A673 (cell line): ENCODE measurements around the gene CCDC74B. TPM values are rescaled to one million over a fixed set of nuclear protein-coding genes. Genes with fewer than 3 reads are reported as not detected.
"Not testable (repeated sequence)": the region's sequence is repeated elsewhere in the genome, so short reads cannot be mapped to it uniquely, and the experiment has no call there.

Source experiments
- Bru-seq: library from RNA; stranded (reverse); fragments of 400-500 nt; gene quantifications from one replicate; lab custom pipeline; 2021; lab: Mats Ljungman, UMichigan
- BruChase-seq, 2 experiments: library from RNA; stranded (reverse); fragments of 400-500 nt; gene quantifications; one replicate each; lab custom pipeline; 2021; lab: Mats Ljungman, UMichigan
- BruUV-seq: library from RNA; stranded (reverse); fragments of 400-500 nt; replicated peaks from 2 replicates; lab custom pipeline; 2021; lab: Mats Ljungman, UMichigan
- CTCF ChIA-PET: fragments of 300-600 bp; sonication (Branson Sonifier 250); formaldehyde crosslinking; loops from one replicate; lab custom pipeline; 2022; ENCODE audit warnings: antibody characterized with exemption; lab: Charles Lee
- POLR2A ChIA-PET: fragments of 300-600 bp; sonication (Branson Sonifier 250); formaldehyde crosslinking; loops from one replicate; lab custom pipeline; 2022; ENCODE audit warnings: antibody characterized with exemption; ENCODE audit not compliant: low non-redundant PET; lab: Charles Lee
- DNase-seq: peaks from one replicate; pipeline ENCODE4 v3.0.0-alpha.2; 2015; ENCODE audit warnings: low spot score
- H3K27ac ChIP-seq: fragments of 200-600 bp; sonication (generic); 2 replicates; pipeline ENCODE4 v1.5.1; 2016; ENCODE audit warnings: mixed run types, low read depth, mild to moderate bottlenecking, mixed read lengths, antibody characterized with exemption, low read length; ENCODE audit not compliant: poor library complexity, severe bottlenecking
- H3K27me3 ChIP-seq: fragments of 200-600 bp; sonication (generic); replicated peaks from 2 replicates; pipeline ENCODE4 v1.6.1; 2017; ENCODE audit warnings: mixed run types, low read depth, mild to moderate bottlenecking, mixed read lengths, antibody characterized with exemption, low read length; ENCODE audit not compliant: insufficient read depth, poor library complexity
- H3K36me3 ChIP-seq: fragments of 200-600 bp; sonication (generic); 2 replicates; pipeline ENCODE4 v1.6.1; 2016; ENCODE audit warnings: mixed run types, mild to moderate bottlenecking, mixed read lengths, antibody characterized with exemption, low read length; ENCODE audit not compliant: insufficient read depth, poor library complexity, severe bottlenecking
- H3K4me1 ChIP-seq: fragments of 200-600 bp; sonication (generic); 2 replicates; pipeline ENCODE4 v1.6.1; 2017; ENCODE audit warnings: mixed run types, mild to moderate bottlenecking, mixed read lengths, antibody characterized with exemption, low read length; ENCODE audit not compliant: insufficient read depth, poor library complexity, severe bottlenecking
- H3K4me3 ChIP-seq: fragments of 200-600 bp; sonication (generic); 2 replicates; pipeline ENCODE4 v1.5.1; 2016; ENCODE audit warnings: low read depth, mixed run types, mild to moderate bottlenecking, mixed read lengths, low read length; ENCODE audit not compliant: poor library complexity, severe bottlenecking
- H3K9me3 ChIP-seq: fragments of 200-600 bp; sonication (generic); 2 replicates; pipeline ENCODE4 v1.6.1; 2016; ENCODE audit warnings: mixed run types, low read depth, mild to moderate bottlenecking, mixed read lengths, antibody characterized with exemption, low read length; ENCODE audit not compliant: poor library complexity, severe bottlenecking
- CTCF ChIP-seq: fragments of 300-800, 200-600 bp; sonication (generic); conservative IDR thresholded peaks from 2 replicates; pipeline ENCODE4 v1.5.1; 2017; ENCODE audit warnings: low read depth, mild to moderate bottlenecking, antibody characterized with exemption, low read length, moderate library complexity, mixed read lengths
- EZH2 ChIP-seq: fragments of 200-600 bp; sonication (generic); IDR thresholded peaks from 2 replicates; pipeline ENCODE4 v1.6.1; 2017; ENCODE audit warnings: borderline replicate concordance, low read depth, mild to moderate bottlenecking, mixed read lengths, antibody characterized with exemption, low read length; ENCODE audit not compliant: poor library complexity, severe bottlenecking
- intact Hi-C: fragments of 100-400 bp; cut with micrococcal nuclease; formaldehyde crosslinking; loops from one replicate; pipeline ENCODE4 v1.10.0; 2022; ENCODE audit not compliant: unreplicated experiment
- long read RNA-seq: library from polyadenylated mRNA; stranded (forward); transcript quantifications from one replicate; pipeline ENCODE4 v2.0.0, GENCODE V29; 2022
- total RNA-seq: library from RNA; stranded (reverse); gene quantifications from 2 replicates; pipeline ENCODE4 v1.2.3, GENCODE V29; 2021

Gene CCDC74B
- 3.8 and 6.3 TPM in 2 replicates for total RNA-seq
- Bru-seq, nascent RNA: percentile 19 among the genes with signal in this experiment
- BruChase-seq, experiment 1, labeled RNA remaining after a 2-hour chase: percentile 26 among the genes with signal in this experiment
- percentile 33 among the genes with signal in this experiment for BruChase-seq, experiment 2, labeled RNA remaining after a 6-hour chase
- long read RNA-seq, transcript CCDC74B-201 (8 exons, 1,549 nt): major isoform, 5 of 12 reads
- long read RNA-seq, partial matches to known transcripts: 0 of 12 reads
- long read RNA-seq, other reads (novel, unspliced or antisense): 5 of 12 reads

GRCh38 chr2:130145006-130145414 lies at the start of gene CCDC74B:
Gene CCDC74B, minus strand, starts transcription at chr2:130145112. Its CDS starts 116 bp downstream, at chr2:130144996.
- H3K27ac ChIP-seq, H3K27me3 ChIP-seq, POLR2A ChIA-PET, H3K36me3 ChIP-seq, BruUV-seq, H3K4me1 ChIP-seq, H3K9me3 ChIP-seq, CTCF ChIA-PET, intact Hi-C loops: not testable (repeated sequence)
- DNase-seq: peak; percentile 68
- H3K4me3 ChIP-seq: peak within 1 kb of the TSS; percentile 38

GRCh38 chr2:130193824-130194223 lies 48.9 kb upstream of the CCDC74B start:
- H3K4me1 ChIP-seq, H3K27ac ChIP-seq, BruUV-seq, POLR2A ChIA-PET, DNase-seq, H3K9me3 ChIP-seq, H3K4me3 ChIP-seq, intact Hi-C loops, CTCF ChIA-PET, H3K27me3 ChIP-seq, H3K36me3 ChIP-seq: not testable (repeated sequence)

GRCh38 chr2:130192451-130192850 lies 47.5 kb upstream of the CCDC74B start:
- H3K27me3 ChIP-seq, H3K4me3 ChIP-seq, DNase-seq, H3K36me3 ChIP-seq, intact Hi-C loops, BruUV-seq, CTCF ChIA-PET, POLR2A ChIA-PET, H3K27ac ChIP-seq, H3K9me3 ChIP-seq, H3K4me1 ChIP-seq: not testable (repeated sequence)

GRCh38 chr2:130191319-130191718 lies 46.4 kb upstream of the CCDC74B start:
- DNase-seq, H3K27ac ChIP-seq, H3K4me1 ChIP-seq, CTCF ChIA-PET, H3K36me3 ChIP-seq, H3K27me3 ChIP-seq, H3K9me3 ChIP-seq, BruUV-seq, POLR2A ChIA-PET, intact Hi-C loops, H3K4me3 ChIP-seq: not testable (repeated sequence)

- intact Hi-C loops: no loop called here
- ChIA-PET CTCF (no interaction called here), POLR2A (no interaction called here)
- Histone ChIP-seq H3K27me3 (no peaks in the 10 kb centered on the region), H3K9me3 (no peaks in the 10 kb centered on the region), H3K4me1 (no peaks in the 10 kb centered on the region), H3K36me3 (no peaks in the 10 kb centered on the region), H3K27ac (no peak overlapping the region), H3K4me3 (no peak overlapping the region)
- DNase-seq: no peak
- no TSS peak for BruUV-seq
- TF ChIP-seq EZH2 (no peak), CTCF (no peak)
Measured at GRCh38 chr2:130190237-130190636, 45.3 kb upstream of the CCDC74B start.

- H3K27me3 ChIP-seq, BruUV-seq, DNase-seq, intact Hi-C loops, H3K36me3 ChIP-seq, POLR2A ChIA-PET, CTCF ChIA-PET, H3K9me3 ChIP-seq, H3K4me1 ChIP-seq, H3K27ac ChIP-seq, H3K4me3 ChIP-seq: not testable (repeated sequence)
Measured at GRCh38 chr2:130188958-130189357, 44.0 kb upstream of the CCDC74B start.
